ENCODE measurements around the gene ST3GAL3. TPM values are rescaled to one million over a fixed set of nuclear protein-coding genes. Genes with fewer than 3 reads are reported as not detected.

ST3GAL3 gene
- total and polyA plus RNA-seq, 2 experiments from 2014 or later: 6.2 to 6.3 TPM

DNA sequence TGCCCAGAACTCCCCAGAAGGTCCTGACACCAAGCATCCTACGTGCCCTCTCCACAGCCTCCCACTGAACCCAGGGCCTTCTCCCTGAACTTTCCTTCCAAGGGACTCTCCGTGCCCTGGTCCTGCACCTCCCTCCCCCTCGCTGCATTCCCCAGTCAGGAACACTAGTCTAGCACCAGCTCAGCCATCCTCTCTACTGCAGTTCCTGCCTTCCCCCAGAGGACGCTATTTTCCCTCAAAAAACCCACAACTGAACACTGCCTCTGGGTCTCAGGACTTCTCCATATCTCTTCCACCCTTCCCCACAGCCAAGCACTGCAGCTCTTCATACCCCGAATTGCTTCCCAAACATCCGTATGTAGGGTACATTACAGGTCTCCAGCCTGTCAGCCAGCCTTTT lies 213.7 kb downstream of the ST3GAL3 start:
- H3K4me1 ChIP-seq (ENCODE audit: insufficient read depth): no peaks in the 10 kb centered on the region
- no peaks in the 10 kb centered on the region for H3K9me2 ChIP-seq (replicated peaks; ENCODE audit: insufficient read depth)
- no peak overlapping the region for H2AFZ ChIP-seq
- no peaks in the 10 kb centered on the region for H4K20me1 ChIP-seq (ENCODE audit: insufficient read depth, poor library complexity, severe bottlenecking)
- no peak overlapping the region for H3K27ac ChIP-seq
- TF ChIP-seq, protein P1, sequence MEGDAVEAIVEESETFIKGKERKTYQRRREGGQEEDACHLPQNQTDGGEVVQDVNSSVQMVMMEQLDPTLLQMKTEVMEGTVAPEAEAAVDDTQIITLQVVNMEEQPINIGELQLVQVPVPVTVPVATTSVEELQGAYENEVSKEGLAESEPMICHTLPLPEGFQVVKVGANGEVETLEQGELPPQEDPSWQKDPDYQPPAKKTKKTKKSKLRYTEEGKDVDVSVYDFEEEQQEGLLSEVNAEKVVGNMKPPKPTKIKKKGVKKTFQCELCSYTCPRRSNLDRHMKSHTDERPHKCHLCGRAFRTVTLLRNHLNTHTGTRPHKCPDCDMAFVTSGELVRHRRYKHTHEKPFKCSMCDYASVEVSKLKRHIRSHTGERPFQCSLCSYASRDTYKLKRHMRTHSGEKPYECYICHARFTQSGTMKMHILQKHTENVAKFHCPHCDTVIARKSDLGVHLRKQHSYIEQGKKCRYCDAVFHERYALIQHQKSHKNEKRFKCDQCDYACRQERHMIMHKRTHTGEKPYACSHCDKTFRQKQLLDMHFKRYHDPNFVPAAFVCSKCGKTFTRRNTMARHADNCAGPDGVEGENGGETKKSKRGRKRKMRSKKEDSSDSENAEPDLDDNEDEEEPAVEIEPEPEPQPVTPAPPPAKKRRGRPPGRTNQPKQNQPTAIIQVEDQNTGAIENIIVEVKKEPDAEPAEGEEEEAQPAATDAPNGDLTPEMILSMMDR (IDR thresholded peaks at IDR 0.05; ENCODE audit: poor library complexity): no peak
- no peak for TF ChIP-seq EZH2 (IDR thresholded peaks at IDR 0.05; ENCODE audit: borderline replicate concordance)
- no peak for TF ChIP-seq EZH2phosphoT487 (IDR thresholded peaks at IDR 0.05; ENCODE audit: low read depth, severe bottlenecking, unreplicated experiment)
- no peaks in the 10 kb centered on the region for H3K79me2 ChIP-seq
- DNase-seq (ENCODE audit: low spot score): no peak
- no peak overlapping the region for H3K4me2 ChIP-seq
- no peaks in the 10 kb centered on the region for H3K36me3 ChIP-seq (replicated peaks; ENCODE audit: insufficient read depth, low read depth)
- 85% methylated on average over 6 of the region's 6 CpGs for WGBS (ENCODE audit: low lambda C conversion rate, missing lambda C conversion rate)
- H3K4me3 ChIP-seq: no peak overlapping the region
- no peaks in the 10 kb centered on the region for H3K27me3 ChIP-seq
- H3K9me3 ChIP-seq (ENCODE audit: low read depth): no peaks in the 10 kb centered on the region

DNA sequence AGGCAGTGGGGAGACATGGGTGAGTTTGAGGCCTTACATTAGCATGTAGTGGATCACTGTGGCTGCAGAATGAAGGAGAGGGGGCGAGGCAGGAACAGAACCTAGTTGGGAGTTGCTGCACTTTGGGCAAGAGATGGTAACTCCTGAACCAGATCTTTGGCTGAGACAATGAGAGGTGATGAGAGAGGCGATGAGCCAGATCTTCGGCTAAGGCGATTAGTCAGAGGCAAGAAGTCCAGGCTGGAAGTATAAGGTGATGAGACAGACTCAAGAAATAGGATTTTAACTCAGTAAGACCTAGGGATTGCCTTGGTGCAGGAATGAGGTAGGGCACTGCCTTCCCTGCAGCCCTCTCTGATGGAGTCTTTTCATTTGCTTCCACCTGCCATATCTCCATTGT lies 217.2 kb downstream of the ST3GAL3 start:
- no peak overlapping the region for H3K4me2 ChIP-seq
- no peaks in the 10 kb centered on the region for H3K27me3 ChIP-seq
- no peaks in the 10 kb centered on the region for H3K79me2 ChIP-seq
- no peaks in the 10 kb centered on the region for H3K36me3 ChIP-seq (replicated peaks; ENCODE audit: insufficient read depth, low read depth)
- no peak overlapping the region for H3K4me3 ChIP-seq
- no peaks in the 10 kb centered on the region for H3K9me2 ChIP-seq (replicated peaks; ENCODE audit: insufficient read depth)
- TF ChIP-seq, protein P1 (IDR thresholded peaks at IDR 0.05; ENCODE audit: poor library complexity): no peak
- no peak for TF ChIP-seq EZH2phosphoT487 (IDR thresholded peaks at IDR 0.05; ENCODE audit: low read depth, severe bottlenecking, unreplicated experiment)
- TF ChIP-seq EZH2 (IDR thresholded peaks at IDR 0.05; ENCODE audit: borderline replicate concordance): no peak
- DNase-seq (ENCODE audit: low spot score): no peak
- no peaks in the 10 kb centered on the region for H4K20me1 ChIP-seq (ENCODE audit: insufficient read depth, poor library complexity, severe bottlenecking)
- H3K4me1 ChIP-seq (ENCODE audit: insufficient read depth): no peaks in the 10 kb centered on the region
- H2AFZ ChIP-seq: no peak overlapping the region
- H3K9me3 ChIP-seq (ENCODE audit: low read depth): no peaks in the 10 kb centered on the region
- no peak overlapping the region for H3K27ac ChIP-seq
- WGBS (ENCODE audit: low lambda C conversion rate, missing lambda C conversion rate): 97% methylated on average over 4 of the region's 4 CpGs

DNA sequence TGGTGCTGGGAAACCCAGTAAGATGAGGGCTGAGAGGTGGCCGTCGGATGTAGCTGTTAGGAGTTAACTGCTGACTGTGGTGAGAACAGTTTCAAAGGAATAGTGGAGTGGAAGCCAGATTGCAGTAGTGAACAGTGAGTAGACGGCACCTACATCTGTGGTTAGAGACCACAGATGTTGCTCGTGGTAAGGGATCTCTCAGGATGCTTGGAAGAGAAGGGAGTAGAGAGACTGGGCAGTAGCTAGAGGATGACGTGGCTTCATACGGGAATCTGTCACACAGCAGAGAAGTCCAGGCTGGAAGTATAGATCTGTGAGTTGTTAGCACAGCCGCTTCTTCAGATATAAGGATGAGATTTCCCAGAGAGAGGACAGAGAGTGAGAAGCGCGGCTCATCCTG lies 218.5 kb downstream of the ST3GAL3 start:
- no peaks in the 10 kb centered on the region for H3K79me2 ChIP-seq
- H3K27me3 ChIP-seq: no peaks in the 10 kb centered on the region
- DNase-seq (ENCODE audit: low spot score): no peak
- no peaks in the 10 kb centered on the region for H3K4me1 ChIP-seq (ENCODE audit: insufficient read depth)
- H2AFZ ChIP-seq: no peak overlapping the region
- H3K4me3 ChIP-seq: no peak overlapping the region
- TF ChIP-seq EZH2 (IDR thresholded peaks at IDR 0.05; ENCODE audit: borderline replicate concordance): no peak
- TF ChIP-seq, protein P1 (IDR thresholded peaks at IDR 0.05; ENCODE audit: poor library complexity): no peak
- no peak for TF ChIP-seq EZH2phosphoT487 (IDR thresholded peaks at IDR 0.05; ENCODE audit: low read depth, severe bottlenecking, unreplicated experiment)
- 98% methylated on average over 9 of the region's 9 CpGs for WGBS (ENCODE audit: low lambda C conversion rate, missing lambda C conversion rate)
- no peaks in the 10 kb centered on the region for H4K20me1 ChIP-seq (ENCODE audit: insufficient read depth, poor library complexity, severe bottlenecking)
- H3K4me2 ChIP-seq: no peak overlapping the region
- H3K36me3 ChIP-seq (replicated peaks; ENCODE audit: insufficient read depth, low read depth): no peaks in the 10 kb centered on the region
- H3K27ac ChIP-seq: no peak overlapping the region
- H3K9me2 ChIP-seq (replicated peaks; ENCODE audit: insufficient read depth): no peaks in the 10 kb centered on the region
- no peaks in the 10 kb centered on the region for H3K9me3 ChIP-seq (ENCODE audit: low read depth)

All from hepatocyte (in vitro differentiated cells).